GM12878 (cell line): ENCODE data around the gene KDSR. TPM values are rescaled to one million over a fixed set of nuclear protein-coding genes. Genes with fewer than 3 reads are reported as not detected.
A peak's percentile ranks its signal among the peaks of the same experiment; 100 is the strongest.

Experiments
- ATAC-seq: fragments of 200-7000 bp; cut with Tn5 transposase; 3 replicates; pipeline ENCODE4 v1.9.1; 2020; ENCODE audit warnings: mild to moderate bottlenecking, moderate library complexity
- BruUV-seq: library from RNA; stranded (reverse); fragments of 400-500 nt; replicated peaks from 2 replicates; lab custom pipeline; 2021; lab: Mats Ljungman, UMichigan
- CTCF ChIA-PET: fragments of 300-600 bp; sonication (Branson Sonifier 250); formaldehyde crosslinking; extraction: SDS; loops from one replicate; lab custom pipeline; 2021; ENCODE audit warnings: inconsistent platforms; lab: Yijun Ruan, JAX
- POLR2A ChIA-PET: fragments of 350-600 bp; formaldehyde crosslinking; extraction: SDS; loops from one replicate; lab custom pipeline; 2021; ENCODE audit warnings: inconsistent platforms; lab: Charles Lee
- RAD21 ChIA-PET: fragments of 300-600 bp; sonication (Branson Sonifier 250); formaldehyde crosslinking; loops from one replicate; lab custom pipeline; 2023; ENCODE audit warnings: antibody characterized with exemption; ENCODE audit not compliant: unreplicated experiment; lab: Charles Lee
- SMC1A ChIA-PET: fragments of 300-600 bp; sonication (Branson Sonifier 250); formaldehyde crosslinking; loops from one replicate; lab custom pipeline; 2023; ENCODE audit not compliant: unreplicated experiment, uncharacterized antibody; lab: Charles Lee
- DNase-seq: peaks from one replicate; pipeline ENCODE4 v3.0.0-alpha.2; 2011; ENCODE audit warnings: low read depth, low spot score
- FAIRE-seq: peaks from 3 replicates; lab custom pipeline; 2011; peaks lifted over from hg19 to GRCh38; lab: Jason Lieb, UNC
- H2AFZ ChIP-seq: 2 replicates; pipeline ENCODE4 v1.6.0; 2011; ENCODE audit warnings: low read depth, low read length, control low read depth; ENCODE audit not compliant: control insufficient read depth
- H3K27ac ChIP-seq: 2 replicates; pipeline ENCODE4 v1.5.1; 2011; ENCODE audit warnings: control low read depth; ENCODE audit not compliant: control insufficient read depth, insufficient read depth
- H3K27me3 ChIP-seq, 2 experiments: replicated peaks in 1 of 2; 2 replicates each; pipeline versions ENCODE4 v1.6.0 to v1.6.1; 2011; ENCODE audit warnings: low read length in 1 of 2; ENCODE audit not compliant: control insufficient read depth in 2 of 2, insufficient read depth in 2 of 2
- H3K36me3 ChIP-seq, 2 experiments: 2 replicates each; pipeline ENCODE4 v1.5.1; 2011; ENCODE audit warnings: low read length in 1 of 2; ENCODE audit not compliant: control insufficient read depth in 2 of 2, insufficient read depth in 2 of 2
- H3K4me1 ChIP-seq: 2 replicates; pipeline ENCODE4 v1.6.1; 2011; ENCODE audit warnings: mild to moderate bottlenecking, low read length, moderate library complexity, mixed read lengths; ENCODE audit not compliant: control insufficient read depth, insufficient read depth
- H3K4me2 ChIP-seq: 2 replicates; pipeline ENCODE4 v1.6.0; 2011; ENCODE audit warnings: control low read depth; ENCODE audit not compliant: control insufficient read depth, insufficient read depth
- H3K4me3 ChIP-seq: fragments of 200-600 bp; sonication (generic); 2 replicates; pipeline ENCODE4 v1.5.1; 2016
- H3K79me2 ChIP-seq: 2 replicates; pipeline ENCODE4 v1.6.0; 2011; ENCODE audit warnings: low read length; ENCODE audit not compliant: control insufficient read depth, insufficient read depth
- H3K9ac ChIP-seq: 2 replicates; pipeline ENCODE4 v1.8.0; 2011; ENCODE audit warnings: low read length, control low read depth, mixed read lengths; ENCODE audit not compliant: control insufficient read depth, insufficient read depth
- H3K9me3 ChIP-seq: replicated peaks from 3 replicates; pipeline ENCODE4 v1.5.1; 2011; ENCODE audit warnings: mild to moderate bottlenecking, low read length; ENCODE audit not compliant: control insufficient read depth, insufficient read depth
- H4K20me1 ChIP-seq: 2 replicates; pipeline ENCODE4 v1.6.0; 2011; ENCODE audit not compliant: control insufficient read depth, insufficient read depth
- CBX3 ChIP-seq: fragments of 200-600 bp; sonication (generic); IDR thresholded peaks from 2 replicates; pipeline ENCODE4 v1.6.1; 2016; ENCODE audit warnings: low read depth, borderline replicate concordance
- CEBPZ ChIP-seq: fragments of 150-350 bp; IDR thresholded peaks from 2 replicates; pipeline ENCODE4 v1.6.1; 2016; ENCODE audit warnings: low read depth, low read length
- IRF5 ChIP-seq: fragments of 450-650 bp; IDR thresholded peaks from 2 replicates; pipeline ENCODE4 v1.6.1; 2017; ENCODE audit warnings: borderline replicate concordance
- KLF5 ChIP-seq: fragments of 450-650 bp; IDR thresholded peaks from 2 replicates; pipeline ENCODE4 v1.6.1; 2014; ENCODE audit warnings: mild to moderate bottlenecking; ENCODE audit not compliant: partially characterized antibody
- PKNOX1 ChIP-seq: fragments of 450-650 bp; IDR thresholded peaks from 2 replicates; pipeline ENCODE4 v1.6.1; 2016; ENCODE audit warnings: mild to moderate bottlenecking
- SMAD1 ChIP-seq: fragments of 450-650 bp; IDR thresholded peaks from 2 replicates; pipeline ENCODE4 v1.6.1; 2018; ENCODE audit warnings: mild to moderate bottlenecking, low read depth; ENCODE audit not compliant: partially characterized antibody
- SUPT20H ChIP-seq: IDR thresholded peaks from 2 replicates; pipeline ENCODE4 v1.6.1; 2011; ENCODE audit warnings: low read depth, mild to moderate bottlenecking, low read length, moderate library complexity, borderline replicate concordance; ENCODE audit not compliant: control insufficient read depth
- ZNF592 ChIP-seq: fragments of 450-650 bp; IDR thresholded peaks from 2 replicates; pipeline ENCODE4 v1.6.1; 2017; ENCODE audit warnings: mild to moderate bottlenecking, moderate library complexity
- WGBS: methylation state at CpG from one replicate; pipeline ENCODE4 v1.1.6; 2016; ENCODE audit warnings: low lambda C conversion rate; ENCODE audit not compliant: insufficient replicate concordance, insufficient coverage; ENCODE audit errors: missing lambda C conversion rate; 5-methylcytosine and 5-hydroxymethylcytosine counted together
- in situ Hi-C: fragments of 300-500 bp; cut with MboI; formaldehyde crosslinking; loops from 9 replicates; pipeline ENCODE4 v1.14.3; 2018; ENCODE audit warnings: mixed read lengths
- intact Hi-C: fragments of 100-400 bp; cut with micrococcal nuclease; formaldehyde crosslinking; loops from one replicate; pipeline ENCODE4 v1.14.2; 2022; ENCODE audit not compliant: unreplicated experiment
- polyA plus RNA-seq, 11 experiments: library from polyadenylated mRNA; depleted of rRNA in 4 of 11; unstranded in 6 of 11; stranded (reverse) in 5 of 11; fragments of >200 nt; fragmentation: Nextera tagmentation in 4 of 11; fragmentation: Illumina TruSeq in 1 of 11; extraction: Ambion mirVana in 4 of 11; extraction: Trizol in 1 of 11; gene quantifications; 1 replicate in 1 of 11; 2 replicates in 10 of 11; pipeline versions ENCODE4 v1.2.1 to v1.2.3, GENCODE V29; 2011 to 2016; ENCODE audit warnings: inconsistent platforms in 2 of 11, missing spikeins in 2 of 11, low read depth in 1 of 11
- total RNA-seq, 4 experiments: library from RNA; depleted of rRNA in 3 of 4; stranded (reverse); fragments of >200 nt in 3 of 4; fragmentation: Illumina TruSeq in 1 of 4; extraction: Trizol in 1 of 4; gene quantifications; 2 replicates each; pipeline versions ENCODE4 v1.2.1 to v1.2.3, GENCODE V29; 2013 to 2021

Gene KDSR
- total and polyA plus RNA-seq, 10 of the 15 experiments (the other 5 are each of a cell fraction or from before 2014, with no cell fraction given), result 5.2 to 25.9 (median 14.3) TPM

DNA sequence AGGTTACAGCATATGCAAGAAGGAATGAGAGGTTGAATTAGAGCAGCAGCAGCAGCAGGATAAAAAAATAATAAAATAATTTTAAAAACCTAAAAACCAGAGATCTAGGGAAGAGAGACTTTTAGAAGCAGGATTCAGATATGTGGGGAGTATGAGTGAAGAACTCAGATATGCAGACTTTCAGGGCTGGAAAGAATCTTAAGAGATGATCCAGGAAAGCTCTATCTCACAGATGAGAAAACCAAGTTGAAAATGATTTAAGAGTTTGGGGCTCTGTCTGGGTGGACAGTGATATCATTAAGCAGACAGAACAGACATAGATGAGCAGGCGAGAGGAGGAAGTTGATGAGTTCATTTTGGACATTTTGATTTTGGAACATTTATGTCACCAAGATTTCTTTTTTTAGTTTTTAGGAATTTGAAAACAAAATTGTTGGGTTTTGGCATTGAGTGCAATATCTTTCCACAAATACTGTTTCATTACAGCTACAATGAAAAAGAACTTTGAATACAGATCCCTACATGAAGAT is 79.2 kb downstream of the KDSR start:
- BruUV-seq, result TSS peak; percentile 1
- Histone ChIP-seq H3K9me3 (no peaks in the 10 kb centered on the region), H3K4me1 (peaks cover 64% of the 10 kb centered on the region), H4K20me1 (no peaks in the 10 kb centered on the region), H3K27me3 (no peaks in the 10 kb centered on the region), H3K4me2 (peak overlapping the region; percentile 29; the same call in 1 of the 2 replicates), H3K27ac (no peak overlapping the region), H3K79me2 (peaks cover 96% of the 10 kb centered on the region), H2AFZ (no peak overlapping the region), H3K4me3 (no peak overlapping the region), H3K36me3 (peaks cover 3 to 16% of the 10 kb centered on the region in 2 experiments), H3K9ac (no peak overlapping the region)
- RAD21 ChIA-PET, result interaction anchor here (0.8 to 2.4 kb wide), 10 partner anchors 13 to 156 kb away, joined by 3 to 10 read pairs (median 4); no protein-coding TSS in a partner anchor
- FAIRE-seq, result no peak
- intact Hi-C loops, result no loop called here
- CTCF ChIA-PET, result interaction anchor here (0.7 to 3.3 kb wide), 7 partner anchors 8 to 156 kb away, joined by 3 to 26 read pairs (median 4); no protein-coding TSS in a partner anchor
- WGBS, result 44% methylated on average over 1 of the region's 1 CpG
- in situ Hi-C loops, result no loop called here
- no peak for ATAC-seq
- TF ChIP-seq CBX3 (no peak), CEBPZ (no peak), SUPT20H (no peak), PKNOX1 (no peak), ZNF592 (no peak), IRF5 (no peak), SMAD1 (no peak), KLF5 (no peak)
- POLR2A ChIA-PET, result interaction anchor here (1.1 to 1.7 kb wide), 5 partner anchors 10 to 27 kb away, joined by 3 to 8 read pairs (median 5); no protein-coding TSS in a partner anchor
- SMC1A ChIA-PET, result interaction anchor here (0.7 to 3.3 kb wide), 13 partner anchors 8 to 155 kb away, joined by 3 to 22 read pairs (median 7); no protein-coding TSS in a partner anchor
- no peak for DNase-seq
